ENCODE measurements around the gene MOB3A. TPM values are rescaled to one million over a fixed set of nuclear protein-coding genes. Genes with fewer than 3 reads are reported as not detected.

MOB3A gene
- polyA plus RNA-seq, 1 of the 3 experiments (the other 2 are of a cell fraction), result 24.1 TPM

- no peaks in the 10 kb centered on the region for H4K20me1 ChIP-seq (ENCODE audit: insufficient read depth)
- POLR2A ChIA-PET, result interaction anchor here (0.7 to 1.0 kb wide), 2 partner anchors 19 to 125 kb away, joined by 3 to 4 read pairs; no protein-coding TSS in a partner anchor
- TF ChIP-seq FOXM1 (IDR thresholded peaks at IDR 0.05; ENCODE audit: low read depth), result no peak
- TF ChIP-seq, protein P1, sequence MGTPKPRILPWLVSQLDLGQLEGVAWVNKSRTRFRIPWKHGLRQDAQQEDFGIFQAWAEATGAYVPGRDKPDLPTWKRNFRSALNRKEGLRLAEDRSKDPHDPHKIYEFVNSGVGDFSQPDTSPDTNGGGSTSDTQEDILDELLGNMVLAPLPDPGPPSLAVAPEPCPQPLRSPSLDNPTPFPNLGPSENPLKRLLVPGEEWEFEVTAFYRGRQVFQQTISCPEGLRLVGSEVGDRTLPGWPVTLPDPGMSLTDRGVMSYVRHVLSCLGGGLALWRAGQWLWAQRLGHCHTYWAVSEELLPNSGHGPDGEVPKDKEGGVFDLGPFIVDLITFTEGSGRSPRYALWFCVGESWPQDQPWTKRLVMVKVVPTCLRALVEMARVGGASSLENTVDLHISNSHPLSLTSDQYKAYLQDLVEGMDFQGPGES (IDR thresholded peaks at IDR 0.05; ENCODE audit: low read depth, low read length), result no peak
- H2AFZ ChIP-seq (ENCODE audit: low read depth), result no peak overlapping the region
- no peaks in the 10 kb centered on the region for H3K27me3 ChIP-seq (ENCODE audit: insufficient read depth)
- no peak overlapping the region for H3K9ac ChIP-seq
- DNase-seq, result no peak
- H3K9me2 ChIP-seq, result no peaks in the 10 kb centered on the region
- H3K79me2 ChIP-seq (ENCODE audit: insufficient read depth), result no peaks in the 10 kb centered on the region
- CTCF ChIA-PET, result interaction anchor here (0.5 to 4.4 kb wide), 37 partner anchors 8 to 528 kb away, joined by 3 to 43 read pairs (median 5); no protein-coding TSS in a partner anchor
- 95% methylated on average over 10 of the region's 10 CpGs for WGBS (ENCODE audit: low lambda C conversion rate)
- H3K4me2 ChIP-seq, result no peak overlapping the region
- H3K36me3 ChIP-seq (replicated peaks in 1 of 2; ENCODE audit: control insufficient read depth in 1 of 2, insufficient read depth in 2 of 2, low read length in 1 of 2), result peaks cover 8 to 12% of the 10 kb centered on the region in 2 experiments
- H3K27ac ChIP-seq (ENCODE audit: low read depth in 2 of 2, low read length in 1 of 2), result no peak overlapping the region
- H3K4me3 ChIP-seq (ENCODE audit: low read depth in 2 of 2, low read length in 1 of 2), result no peak overlapping the region
- peaks cover 8% of the 10 kb centered on the region for H3F3A ChIP-seq (replicated peaks; ENCODE audit: insufficient read depth)
- no peaks in the 10 kb centered on the region for H3K4me1 ChIP-seq (ENCODE audit: control insufficient read depth in 1 of 2, insufficient read depth in 2 of 2, low read depth in 1 of 2, low read length in 1 of 2)
- no peaks in the 10 kb centered on the region for H3K9me3 ChIP-seq
These were observed 25.7 kb downstream of the MOB3A start for GRCh38 chr19:2070436-2070827.

DNA sequence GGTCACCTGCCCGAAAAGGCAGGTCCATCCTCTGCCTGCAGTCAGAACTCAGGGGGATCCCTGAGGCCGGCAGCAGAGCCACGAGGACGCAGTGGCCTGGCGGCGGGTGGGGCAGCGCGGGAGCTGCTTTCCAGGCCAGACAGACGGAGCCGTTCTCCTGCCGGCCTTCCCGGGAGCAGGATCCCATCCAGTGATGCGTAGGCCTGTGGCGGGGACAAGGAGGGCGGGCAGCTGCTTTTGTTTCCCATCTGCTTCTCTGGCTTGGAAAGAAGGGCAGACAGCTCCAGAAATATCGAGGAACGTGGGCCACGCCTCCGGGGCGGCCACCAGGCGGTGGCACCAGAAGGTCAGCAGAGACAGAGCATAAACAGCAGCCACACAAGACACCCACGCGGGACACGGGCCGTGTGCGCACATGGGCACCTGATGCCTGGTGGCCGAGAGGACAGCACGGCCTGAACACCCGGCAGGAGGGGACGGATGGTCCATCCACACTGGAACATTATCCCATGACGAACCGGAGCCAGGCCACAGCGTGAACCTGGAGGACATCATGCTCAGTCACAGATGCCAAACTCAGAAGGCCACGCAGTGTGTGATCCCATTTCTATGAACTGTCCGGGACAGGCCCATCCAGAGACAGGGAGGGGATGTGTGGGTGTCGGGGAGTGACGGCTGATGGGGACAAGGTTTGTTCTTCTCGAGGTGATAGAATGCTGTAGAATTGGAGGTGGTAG lies 31.2 kb downstream of the MOB3A start:
- H3K4me1 ChIP-seq (ENCODE audit: control insufficient read depth in 1 of 2, insufficient read depth in 2 of 2, low read depth in 1 of 2, low read length in 1 of 2), result peaks cover 15 to 30% of the 10 kb centered on the region in 2 experiments; a peak in 3 of 4 replicates
- DNase-seq, result no peak
- H3K9me2 ChIP-seq, result no peaks in the 10 kb centered on the region
- H3K4me3 ChIP-seq (ENCODE audit: low read depth in 2 of 2, low read length in 1 of 2), result no peak overlapping the region
- no peak for TF ChIP-seq RCOR1 (IDR thresholded peaks at IDR 0.05; ENCODE audit: low read length)
- TF ChIP-seq EZH2phosphoT487 (IDR thresholded peaks at IDR 0.05; ENCODE audit: borderline replicate concordance, low read depth), result no peak
- no peak for TF ChIP-seq SMC3 (IDR thresholded peaks at IDR 0.05; ENCODE audit: low read depth, low read length)
- no peaks in the 10 kb centered on the region for H3K36me3 ChIP-seq (replicated peaks in 1 of 2; ENCODE audit: control insufficient read depth in 1 of 2, insufficient read depth in 2 of 2, low read length in 1 of 2)
- 83% methylated on average over 32 of the region's 38 CpGs for WGBS (ENCODE audit: low lambda C conversion rate)
- ChIA-PET POLR2A (no interaction called here), CTCF (interaction anchor here (0.8 to 1.7 kb wide), 3 partner anchors 23 to 122 kb away, joined by 3 read pairs; no protein-coding TSS in a partner anchor)
- H3K9ac ChIP-seq, result no peak overlapping the region
- H3K9me3 ChIP-seq, result no peaks in the 10 kb centered on the region
- H4K20me1 ChIP-seq (ENCODE audit: insufficient read depth), result no peaks in the 10 kb centered on the region
- no peaks in the 10 kb centered on the region; the same call in 1 of the 2 replicates for H3K79me2 ChIP-seq (ENCODE audit: insufficient read depth)
- H3K27ac ChIP-seq (ENCODE audit: low read depth in 2 of 2, low read length in 1 of 2), result peak overlapping the region in 1 of 2 experiments; percentile 60; a peak in 1 of 4 replicates
- no peak overlapping the region for H3K4me2 ChIP-seq
- H2AFZ ChIP-seq (ENCODE audit: low read depth), result no peak overlapping the region
- H3F3A ChIP-seq (replicated peaks; ENCODE audit: insufficient read depth), result peaks cover 12% of the 10 kb centered on the region
- H3K27me3 ChIP-seq (ENCODE audit: insufficient read depth), result no peaks in the 10 kb centered on the region

DNA sequence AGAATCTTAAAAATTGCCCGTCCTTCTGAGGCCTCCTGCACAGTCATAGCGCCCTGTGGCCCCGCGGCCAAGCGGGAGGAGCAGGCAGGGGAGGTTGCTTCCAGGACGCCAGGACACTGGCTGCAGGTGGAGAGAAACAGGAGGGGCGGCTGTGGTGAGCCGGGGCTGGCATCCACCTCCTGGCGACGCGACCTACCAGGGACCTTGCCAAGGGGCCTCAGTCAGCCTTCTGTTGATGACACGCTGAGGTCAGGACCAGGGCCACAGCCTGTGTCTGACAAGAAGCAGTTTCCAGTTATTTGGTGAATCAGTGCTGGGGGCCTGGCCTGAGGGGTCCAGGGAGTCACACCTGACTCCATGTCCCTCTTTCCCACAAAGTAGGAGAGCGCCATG lies 31.7 kb downstream of the MOB3A start:
- Histone ChIP-seq H3K4me3 (ENCODE audit: low read depth in 2 of 2, low read length in 1 of 2) (no peak overlapping the region), H3K9ac (no peak overlapping the region), H3K9me2 (no peaks in the 10 kb centered on the region), H3K27me3 (ENCODE audit: insufficient read depth) (no peaks in the 10 kb centered on the region), H4K20me1 (ENCODE audit: insufficient read depth) (no peaks in the 10 kb centered on the region), H3K4me1 (ENCODE audit: control insufficient read depth in 1 of 2, insufficient read depth in 2 of 2, low read depth in 1 of 2, low read length in 1 of 2) (peaks cover 20 to 36% of the 10 kb centered on the region in 2 experiments; a peak in 3 of 4 replicates), H3K9me3 (no peaks in the 10 kb centered on the region), H3K4me2 (no peak overlapping the region), H3K27ac (ENCODE audit: low read depth in 2 of 2, low read length in 1 of 2) (peak overlapping the region in 1 of 2 experiments; percentile 60; a peak in 1 of 4 replicates), H3F3A (replicated peaks; ENCODE audit: insufficient read depth) (peaks cover 11% of the 10 kb centered on the region), H3K79me2 (ENCODE audit: insufficient read depth) (no peaks in the 10 kb centered on the region; the same call in 1 of the 2 replicates), H2AFZ (ENCODE audit: low read depth) (no peak overlapping the region), H3K36me3 (replicated peaks in 1 of 2; ENCODE audit: control insufficient read depth in 1 of 2, insufficient read depth in 2 of 2, low read length in 1 of 2) (no peaks in the 10 kb centered on the region)
- ChIA-PET POLR2A (no interaction called here), CTCF (interaction anchor here (0.8 to 2.0 kb wide), 4 partner anchors 23 to 134 kb away, joined by 3 to 9 read pairs (median 3); no protein-coding TSS in a partner anchor)
- 96% methylated on average over 7 of the region's 13 CpGs for WGBS (ENCODE audit: low lambda C conversion rate)
- TF ChIP-seq USF2 (IDR thresholded peaks at IDR 0.05; ENCODE audit: borderline replicate concordance, low read depth, low read length), result no peak
- no peak for DNase-seq
